IMR-90 (cell line): ENCODE data around the gene PRKN.

Source experiments
- BHLHE40 ChIP-seq: fragments of 150-350 bp; IDR thresholded peaks from 2 replicates; pipeline ENCODE4 v1.6.1; 2016; ENCODE audit warnings: mild to moderate bottlenecking, low read depth, low read length
- CEBPB ChIP-seq: IDR thresholded peaks from 2 replicates; pipeline ENCODE4 v1.6.1; 2012; ENCODE audit warnings: low read depth, low read length, improper control_type of control experiment
- CHD1 ChIP-seq: IDR thresholded peaks from 2 replicates; pipeline ENCODE4 v1.6.1; 2012; ENCODE audit warnings: low read depth, low read length, improper control_type of control experiment
- CTCF ChIP-seq: conservative IDR thresholded peaks from 2 replicates; pipeline ENCODE4 v1.5.1; 2012; ENCODE audit warnings: mild to moderate bottlenecking, low read depth, low read length, improper control_type of control experiment
- FOS ChIP-seq: fragments of 150-350 bp; IDR thresholded peaks from 2 replicates; pipeline ENCODE4 v1.6.1; 2016; ENCODE audit warnings: low read depth, low read length
- MAFK ChIP-seq: IDR thresholded peaks from 2 replicates; pipeline ENCODE4 v1.6.1; 2012; ENCODE audit warnings: low read depth, low read length, improper control_type of control experiment
- MAZ ChIP-seq: IDR thresholded peaks from 2 replicates; pipeline ENCODE4 v1.6.1; 2012; ENCODE audit warnings: low read depth, mild to moderate bottlenecking, low read length, improper control_type of control experiment, moderate library complexity, borderline replicate concordance
- MXI1 ChIP-seq: IDR thresholded peaks from 2 replicates; pipeline ENCODE4 v1.6.1; 2012; ENCODE audit warnings: low read depth, mild to moderate bottlenecking, low read length, moderate library complexity, borderline replicate concordance
- NFE2L2 ChIP-seq: fragments of 150-350 bp; IDR thresholded peaks from 2 replicates; pipeline ENCODE4 v1.6.1; 2016; ENCODE audit warnings: low read depth, mild to moderate bottlenecking, low read length
- POLR2A ChIP-seq: IDR thresholded peaks from 2 replicates; pipeline ENCODE4 v1.6.1; 2012; ENCODE audit warnings: mild to moderate bottlenecking, low read depth, low read length
- RAD21 ChIP-seq: IDR thresholded peaks from 2 replicates; pipeline ENCODE4 v1.6.1; 2012; ENCODE audit warnings: low read length, improper control_type of control experiment
- RFX5 ChIP-seq: IDR thresholded peaks from 2 replicates; pipeline ENCODE4 v1.8.0; 2012; ENCODE audit warnings: low read depth, mild to moderate bottlenecking, low read length, moderate library complexity
- SMC3 ChIP-seq: fragments of 150-350 bp; IDR thresholded peaks from 2 replicates; pipeline ENCODE4 v1.6.1; 2016; ENCODE audit warnings: low read depth, mild to moderate bottlenecking, antibody characterized with exemption, low read length, moderate library complexity
- TF ChIP-seq, protein P1 (sequence below): fragments of 150-350 bp; IDR thresholded peaks from 2 replicates; pipeline ENCODE4 v1.6.1; 2016; ENCODE audit warnings: low read depth, mild to moderate bottlenecking, low read length, moderate library complexity, borderline replicate concordance

DNA sequence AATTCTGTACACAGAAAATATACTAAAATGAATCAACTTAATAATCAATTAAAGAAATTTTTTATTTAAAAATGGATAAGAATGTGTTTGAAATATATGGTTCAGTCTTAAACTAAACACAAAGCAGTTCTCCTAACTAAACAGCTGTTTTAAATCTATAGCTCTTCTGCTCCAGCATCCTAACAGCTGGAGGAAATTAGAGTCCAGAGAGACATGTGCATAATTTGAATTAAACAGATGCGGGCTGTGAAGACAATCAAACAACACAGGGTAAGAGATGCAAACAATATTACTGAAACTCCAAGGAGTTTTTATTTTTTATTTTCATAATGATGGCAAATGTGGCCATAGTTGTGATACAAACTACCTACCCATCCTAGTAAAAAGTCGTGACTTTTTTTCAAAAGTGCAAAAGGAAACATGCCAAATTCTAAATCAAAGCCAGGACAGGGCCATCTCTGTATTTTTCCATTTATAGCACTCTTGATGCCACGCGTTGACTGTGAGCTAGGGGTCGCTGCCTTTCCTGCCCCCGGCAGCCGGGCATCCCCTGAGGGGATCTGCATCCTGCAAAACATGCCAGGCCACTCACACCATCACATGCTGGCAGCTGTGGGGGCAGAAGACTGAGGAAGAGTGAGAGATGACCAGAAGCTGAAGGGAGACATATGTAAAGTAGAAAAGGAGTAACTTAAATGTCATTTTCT, 310.6 kb downstream of the PRKN start:
- TF ChIP-seq CTCF = no peak
- TF ChIP-seq SMC3 = no peak
- TF ChIP-seq MAFK = no peak
- TF ChIP-seq CEBPB = no peak
- no peak for TF ChIP-seq POLR2A
- TF ChIP-seq, protein P1, sequence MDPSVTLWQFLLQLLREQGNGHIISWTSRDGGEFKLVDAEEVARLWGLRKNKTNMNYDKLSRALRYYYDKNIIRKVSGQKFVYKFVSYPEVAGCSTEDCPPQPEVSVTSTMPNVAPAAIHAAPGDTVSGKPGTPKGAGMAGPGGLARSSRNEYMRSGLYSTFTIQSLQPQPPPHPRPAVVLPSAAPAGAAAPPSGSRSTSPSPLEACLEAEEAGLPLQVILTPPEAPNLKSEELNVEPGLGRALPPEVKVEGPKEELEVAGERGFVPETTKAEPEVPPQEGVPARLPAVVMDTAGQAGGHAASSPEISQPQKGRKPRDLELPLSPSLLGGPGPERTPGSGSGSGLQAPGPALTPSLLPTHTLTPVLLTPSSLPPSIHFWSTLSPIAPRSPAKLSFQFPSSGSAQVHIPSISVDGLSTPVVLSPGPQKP = no peak
- TF ChIP-seq RAD21 = no peak
- no peak for TF ChIP-seq BHLHE40
- no peak for TF ChIP-seq CHD1
- TF ChIP-seq FOS = no peak
- no peak for TF ChIP-seq MAZ
- no peak for TF ChIP-seq NFE2L2
- TF ChIP-seq RFX5 = no peak
- TF ChIP-seq MXI1 = no peak
